ENCODE data around the gene ROPN1L. TPM values are rescaled to one million over a fixed set of nuclear protein-coding genes. Genes with fewer than 3 reads are reported as not detected.
"Not testable (repeated sequence)": the region's sequence is repeated elsewhere in the genome, so short reads cannot be mapped to it uniquely, and the experiment has no call there.

ROPN1L gene
- total RNA-seq, 1 experiment from 2014 or later, result 0.82 TPM

DNA sequence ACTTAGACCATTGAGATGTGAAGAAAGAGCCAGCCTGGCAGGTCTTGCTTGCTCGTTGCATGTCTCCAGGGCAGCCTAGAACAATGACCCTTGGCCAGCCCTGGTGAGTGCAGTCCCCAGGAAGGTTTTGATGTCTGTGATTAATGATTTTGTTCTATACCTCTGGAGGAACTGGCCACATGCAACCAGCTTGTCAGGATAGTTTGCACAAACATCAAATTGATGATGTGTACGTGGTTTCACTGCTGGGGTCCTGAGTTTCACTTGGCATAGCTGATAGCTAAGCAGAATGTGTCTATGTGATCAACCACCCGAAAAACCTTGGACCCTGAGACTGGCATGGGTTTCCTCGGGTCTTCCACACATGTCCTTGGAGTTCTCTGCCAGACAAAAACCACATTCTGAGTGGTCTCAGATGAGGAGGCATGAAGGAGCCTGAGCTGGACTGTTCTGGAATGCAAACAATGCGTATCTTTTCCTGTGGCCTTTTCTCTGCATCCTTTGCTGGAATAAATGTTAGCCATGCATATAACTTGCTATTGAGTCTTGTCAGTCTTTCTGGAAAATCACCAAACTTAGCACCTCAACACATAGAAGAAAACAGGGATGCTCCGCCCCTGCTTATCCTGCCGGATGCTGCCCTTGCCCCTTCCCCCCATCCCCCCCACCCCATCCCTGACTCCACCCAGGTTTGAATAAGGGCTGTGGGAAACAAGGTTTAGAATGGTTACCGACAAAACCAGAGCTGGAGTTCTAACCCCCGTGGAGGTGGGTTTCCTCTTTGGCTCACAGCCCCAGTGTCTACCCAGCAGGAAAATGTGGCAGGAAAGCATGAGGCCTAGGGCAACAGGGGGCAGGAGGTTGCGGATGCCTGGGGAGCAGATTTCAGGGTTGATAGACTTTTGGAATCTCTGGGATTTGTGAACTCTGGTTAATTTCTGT, 72.1 kb downstream of the ROPN1L start:
- H3K4me3 Mint-ChIP-seq (ENCODE audit: unreplicated experiment), result no peak overlapping the region
- CTCF ChIA-PET, result interaction anchor here (0.7 kb wide), 1 partner anchor 25 kb away, joined by 3 read pairs; no protein-coding TSS in a partner anchor
- no peak for DNase-seq (ENCODE audit: unreplicated experiment)
- no peaks in the 10 kb centered on the region for H3K36me3 Mint-ChIP-seq (ENCODE audit: insufficient read depth, unreplicated experiment)
- intact Hi-C loops (cut with micrococcal nuclease), result no loop called here
- H3K4me1 Mint-ChIP-seq (ENCODE audit: insufficient read depth, unreplicated experiment), result peaks cover 6% of the 10 kb centered on the region
- BruUV-seq (replicated peaks), result no TSS peak
- TF ChIP-seq, protein P1, sequence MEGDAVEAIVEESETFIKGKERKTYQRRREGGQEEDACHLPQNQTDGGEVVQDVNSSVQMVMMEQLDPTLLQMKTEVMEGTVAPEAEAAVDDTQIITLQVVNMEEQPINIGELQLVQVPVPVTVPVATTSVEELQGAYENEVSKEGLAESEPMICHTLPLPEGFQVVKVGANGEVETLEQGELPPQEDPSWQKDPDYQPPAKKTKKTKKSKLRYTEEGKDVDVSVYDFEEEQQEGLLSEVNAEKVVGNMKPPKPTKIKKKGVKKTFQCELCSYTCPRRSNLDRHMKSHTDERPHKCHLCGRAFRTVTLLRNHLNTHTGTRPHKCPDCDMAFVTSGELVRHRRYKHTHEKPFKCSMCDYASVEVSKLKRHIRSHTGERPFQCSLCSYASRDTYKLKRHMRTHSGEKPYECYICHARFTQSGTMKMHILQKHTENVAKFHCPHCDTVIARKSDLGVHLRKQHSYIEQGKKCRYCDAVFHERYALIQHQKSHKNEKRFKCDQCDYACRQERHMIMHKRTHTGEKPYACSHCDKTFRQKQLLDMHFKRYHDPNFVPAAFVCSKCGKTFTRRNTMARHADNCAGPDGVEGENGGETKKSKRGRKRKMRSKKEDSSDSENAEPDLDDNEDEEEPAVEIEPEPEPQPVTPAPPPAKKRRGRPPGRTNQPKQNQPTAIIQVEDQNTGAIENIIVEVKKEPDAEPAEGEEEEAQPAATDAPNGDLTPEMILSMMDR (IDR thresholded peaks at IDR 0.05; ENCODE audit: unreplicated experiment), result no peak
- H3K27me3 Mint-ChIP-seq (ENCODE audit: insufficient read depth, unreplicated experiment), result no peaks in the 10 kb centered on the region
- H3K9me3 Mint-ChIP-seq (ENCODE audit: unreplicated experiment), result no peaks in the 10 kb centered on the region
- no peak overlapping the region for H3K27ac Mint-ChIP-seq (ENCODE audit: low read depth, unreplicated experiment)
- POLR2A ChIA-PET, result no interaction called here

DNA sequence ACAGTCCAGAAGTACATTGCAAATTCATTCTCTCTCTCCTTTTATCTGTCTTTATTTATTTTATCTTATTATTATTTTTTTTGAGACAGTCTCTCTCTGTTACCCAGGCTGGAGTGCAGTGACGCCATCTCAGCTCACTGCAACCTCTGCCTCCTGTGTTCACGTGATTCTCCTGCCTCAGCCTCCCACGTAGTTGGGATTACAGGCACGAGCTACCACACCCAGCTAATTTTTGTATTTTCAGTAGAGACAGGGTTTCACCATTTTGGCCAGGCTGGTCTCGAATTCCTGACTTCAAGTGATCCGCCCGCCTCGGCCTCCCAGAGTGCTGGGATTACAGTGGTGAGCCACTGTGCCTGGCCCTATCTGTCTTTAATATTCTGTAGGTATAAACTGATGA, 72.9 kb downstream of the ROPN1L start:
- intact Hi-C loops (cut with micrococcal nuclease); POLR2A ChIA-PET; H3K9me3 Mint-ChIP-seq (ENCODE audit: unreplicated experiment); H3K36me3 Mint-ChIP-seq (ENCODE audit: insufficient read depth, unreplicated experiment); DNase-seq (ENCODE audit: unreplicated experiment); H3K27ac Mint-ChIP-seq (ENCODE audit: low read depth, unreplicated experiment); H3K27me3 Mint-ChIP-seq (ENCODE audit: insufficient read depth, unreplicated experiment); H3K4me1 Mint-ChIP-seq (ENCODE audit: insufficient read depth, unreplicated experiment); H3K4me3 Mint-ChIP-seq (ENCODE audit: unreplicated experiment); CTCF ChIA-PET; BruUV-seq (replicated peaks): not testable (repeated sequence)

Small RNAs within 50 kb of the gene (microRNA-seq; reads per million reads assigned to microRNA genes)
- gene MIR6131, result not detected

Other genes with a start within 250 kb of the ROPN1L start
- 14.4 and 15.2 TPM in 2 replicates for gene ATPSCKMT, start 192.0 kb upstream of the ROPN1L start, total RNA-seq (2022)
- 220 and 322 TPM in 2 replicates for gene CCT5, start 191.6 kb upstream of the ROPN1L start, total RNA-seq (2022)
- gene CMBL, start 134.0 kb upstream of the ROPN1L start, total RNA-seq (2022), result 17.6 and 24.9 TPM in 2 replicates
- 118 and 131 TPM in 2 replicates for gene MARCHF6, start 88.2 kb upstream of the ROPN1L start, total RNA-seq (2022)
- gene ANKRD33B, start 122.2 kb downstream of the ROPN1L start, total RNA-seq (2022), result 3.1 TPM in 2 replicates